Stimulated activated naive CD8-positive, alpha-beta T cell treated with anti-CD3 and anti-CD28 coated beads, Interleukin-15, amount 100 ng/mL, for 72 hours (primary cell): ENCODE data around the gene CORO2B.

ENCODE experiments used
- ATAC-seq: fragments of 150-1000 bp; cut with Tn5 transposase; 2 replicates; pipeline ENCODE4 v1.10.0; 2021; ENCODE audit warnings: mild to moderate bottlenecking, moderate library complexity
- DNase-seq, 2 donors: peaks; one replicate each; pipeline ENCODE4 v3.0.0; 2021 to 2022
- H3K27ac Mint-ChIP-seq, 2 donors: one replicate each; pipeline ENCODE4 v1.8.0; 2022; ENCODE audit warnings: mild to moderate bottlenecking in 2 of 2, mixed read lengths in 2 of 2, moderate library complexity in 2 of 2
- H3K27me3 Mint-ChIP-seq: one replicate; pipeline ENCODE4 v1.8.0; 2022; ENCODE audit warnings: mixed read lengths
- H3K4me1 Mint-ChIP-seq: one replicate; pipeline ENCODE4 v1.8.0; 2022; ENCODE audit warnings: mild to moderate bottlenecking, mixed read lengths
- H3K4me3 Mint-ChIP-seq, 2 donors: one replicate each; pipeline ENCODE4 v1.8.0; 2022; ENCODE audit warnings: mild to moderate bottlenecking in 2 of 2, mixed read lengths in 2 of 2, moderate library complexity in 1 of 2
- H3K9me3 Mint-ChIP-seq, 2 donors: one replicate each; pipeline ENCODE4 v1.8.0; 2022; ENCODE audit warnings: mixed read lengths in 2 of 2

Gene CORO2B

GRCh38 chr15:68681836-68682235, 103.0 kb downstream of the CORO2B start:
- Mint-ChIP-seq H3K4me3 (no peak overlapping the region), H3K4me1 (peaks cover 7% of the 10 kb centered on the region), H3K27ac (no peak overlapping the region), H3K9me3 (no peaks in the 10 kb centered on the region), H3K27me3 (no peaks in the 10 kb centered on the region)
- ATAC-seq = no peak
- no peak for DNase-seq

- Mint-ChIP-seq H3K9me3 (no peaks in the 10 kb centered on the region), H3K27ac (peak overlapping the region in 1 of 2 donors; percentile 20), H3K4me1 (peaks cover 7% of the 10 kb centered on the region), H3K27me3 (no peaks in the 10 kb centered on the region), H3K4me3 (no peak overlapping the region)
- DNase-seq = no peak
- ATAC-seq = no peak
These were observed 103.5 kb downstream of the CORO2B start for GRCh38 chr15:68682330-68682729.

GRCh38 chr15:68683026-68683425, 104.2 kb downstream of the CORO2B start:
- Mint-ChIP-seq H3K9me3 (no peaks in the 10 kb centered on the region), H3K27ac (no peak overlapping the region), H3K4me1 (peaks cover 7% of the 10 kb centered on the region), H3K27me3 (no peaks in the 10 kb centered on the region), H3K4me3 (no peak overlapping the region)
- ATAC-seq (no peak), DNase-seq (no peak)

- no peaks in the 10 kb centered on the region for H3K27me3 Mint-ChIP-seq
- H3K27ac Mint-ChIP-seq = peak overlapping the region in 1 of 2 donors; percentile 31
- H3K4me1 Mint-ChIP-seq = peaks cover 7% of the 10 kb centered on the region
- H3K4me3 Mint-ChIP-seq = no peak overlapping the region
- DNase-seq (no peak), ATAC-seq (no peak)
- H3K9me3 Mint-ChIP-seq = no peaks in the 10 kb centered on the region
These were observed 104.8 kb downstream of the CORO2B start for GRCh38 chr15:68683551-68683950.

- DNase-seq (no peak), ATAC-seq (no peak)
- H3K4me3 Mint-ChIP-seq = no peak overlapping the region
- no peak overlapping the region for H3K27ac Mint-ChIP-seq
- peaks cover 7% of the 10 kb centered on the region for H3K4me1 Mint-ChIP-seq
- H3K9me3 Mint-ChIP-seq = no peaks in the 10 kb centered on the region
- no peaks in the 10 kb centered on the region for H3K27me3 Mint-ChIP-seq
These were observed 105.7 kb downstream of the CORO2B start for GRCh38 chr15:68684476-68684875.

- H3K27me3 Mint-ChIP-seq = no peaks in the 10 kb centered on the region
- no peak overlapping the region for H3K27ac Mint-ChIP-seq
- H3K9me3 Mint-ChIP-seq = no peaks in the 10 kb centered on the region
- H3K4me3 Mint-ChIP-seq = no peak overlapping the region
- H3K4me1 Mint-ChIP-seq = peaks cover 3% of the 10 kb centered on the region
- ATAC-seq (no peak), DNase-seq (no peak)
These were observed 108.4 kb downstream of the CORO2B start for GRCh38 chr15:68687136-68687735.

- Mint-ChIP-seq H3K27me3 (no peaks in the 10 kb centered on the region), H3K4me1 (peaks cover 11% of the 10 kb centered on the region), H3K27ac (no peak overlapping the region), H3K9me3 (no peaks in the 10 kb centered on the region), H3K4me3 (no peak overlapping the region)
- DNase-seq (no peak), ATAC-seq (no peak)
These were observed 112.9 kb downstream of the CORO2B start for GRCh38 chr15:68691705-68692104.

GRCh38 chr15:68693071-68693470, 114.3 kb downstream of the CORO2B start:
- no peaks in the 10 kb centered on the region for H3K9me3 Mint-ChIP-seq
- peak overlapping the region in 1 of 2 donors; percentile 42 for H3K27ac Mint-ChIP-seq
- no peak for ATAC-seq
- no peaks in the 10 kb centered on the region for H3K27me3 Mint-ChIP-seq
- no peak for DNase-seq
- peaks cover 11% of the 10 kb centered on the region for H3K4me1 Mint-ChIP-seq
- H3K4me3 Mint-ChIP-seq = no peak overlapping the region

GRCh38 chr15:68694111-68694510, 115.3 kb downstream of the CORO2B start:
- H3K4me1 Mint-ChIP-seq = peaks cover 11% of the 10 kb centered on the region

GRCh38 chr15:68695061-68695595, 116.3 kb downstream of the CORO2B start:
- Mint-ChIP-seq H3K27ac (peak overlapping the region in 1 of 2 donors; percentile 28), H3K4me1 (peaks cover 11% of the 10 kb centered on the region), H3K9me3 (no peaks in the 10 kb centered on the region), H3K4me3 (no peak overlapping the region), H3K27me3 (peaks cover 13% of the 10 kb centered on the region)
- ATAC-seq (no peak), DNase-seq (no peak)

More at GRCh38 chr15:68694111-68694510, 115.3 kb downstream of the CORO2B start:
- no peak overlapping the region for H3K4me3 Mint-ChIP-seq
- ATAC-seq (no peak), DNase-seq (no peak)
- H3K27ac Mint-ChIP-seq = no peak overlapping the region
- H3K27me3 Mint-ChIP-seq = peaks cover 4% of the 10 kb centered on the region
- no peaks in the 10 kb centered on the region for H3K9me3 Mint-ChIP-seq

GRCh38 chr15:68696414-68697363, 117.9 kb downstream of the CORO2B start:
- H3K4me3 Mint-ChIP-seq = no peak overlapping the region
- H3K27ac Mint-ChIP-seq = no peak overlapping the region
- ATAC-seq = no peak
- no peak for DNase-seq
- no peaks in the 10 kb centered on the region for H3K9me3 Mint-ChIP-seq
- peaks cover 21% of the 10 kb centered on the region for H3K27me3 Mint-ChIP-seq
- peaks cover 18% of the 10 kb centered on the region for H3K4me1 Mint-ChIP-seq

GRCh38 chr15:68697711-68698690, 119.2 kb downstream of the CORO2B start:
- Mint-ChIP-seq H3K9me3 (no peaks in the 10 kb centered on the region), H3K4me1 (peaks cover 15% of the 10 kb centered on the region), H3K27me3 (peaks cover 21% of the 10 kb centered on the region), H3K4me3 (no peak overlapping the region), H3K27ac (peak overlapping the region in 1 of 2 donors; percentile 28)
- DNase-seq = no peak
- ATAC-seq = no peak

- Mint-ChIP-seq H3K9me3 (no peaks in the 10 kb centered on the region), H3K27me3 (peaks cover 21% of the 10 kb centered on the region), H3K27ac (no peak overlapping the region), H3K4me3 (no peak overlapping the region), H3K4me1 (peaks cover 8% of the 10 kb centered on the region)
- ATAC-seq (no peak), DNase-seq (no peak)
These were observed 119.9 kb downstream of the CORO2B start for GRCh38 chr15:68698708-68699107.

- Mint-ChIP-seq H3K27ac (no peak overlapping the region), H3K27me3 (peaks cover 21% of the 10 kb centered on the region)
- no peak for ATAC-seq
These were observed 120.5 kb downstream of the CORO2B start for GRCh38 chr15:68699124-68699880.

More at GRCh38 chr15:68699124-68699880, 120.5 kb downstream of the CORO2B start:
- no peak overlapping the region for H3K4me3 Mint-ChIP-seq
- H3K9me3 Mint-ChIP-seq = no peaks in the 10 kb centered on the region
- H3K4me1 Mint-ChIP-seq = peaks cover 7% of the 10 kb centered on the region
- no peak for DNase-seq
